ENCODE measurements around the gene KMO.

KMO gene

GRCh38 chr1:241639623-241640148, 107.5 kb downstream of the KMO start:
- H3K4me3 Mint-ChIP-seq = peak overlapping the region; percentile 81
- H3K27me3 Mint-ChIP-seq = no peaks in the 10 kb centered on the region
- H3K27ac Mint-ChIP-seq (ENCODE audit: low read depth) = peak overlapping the region; percentile 15
- DNase-seq (ENCODE audit: low spot score in 2 of 2) (no peak), ATAC-seq (replicated peaks; ENCODE audit: extremely low read depth, poor library complexity, severe bottlenecking) (peak; percentile 55)
- no peaks in the 10 kb centered on the region for H3K9me3 Mint-ChIP-seq
- peaks cover 28% of the 10 kb centered on the region for H3K4me1 Mint-ChIP-seq
- H3K36me3 Mint-ChIP-seq (ENCODE audit: insufficient read depth) = peaks cover 10% of the 10 kb centered on the region

- no peaks in the 10 kb centered on the region for H3K27me3 Mint-ChIP-seq
- H3K27ac Mint-ChIP-seq (ENCODE audit: low read depth) = peak within 1 kb of the TSS; percentile 66
- H3K4me3 Mint-ChIP-seq = peak within 1 kb of the TSS; percentile 81
These were observed 108.1 kb downstream of the KMO start, which contains the start of the genes CHML and OPN3 for GRCh38 chr1:241640149-241640866. Gene CHML (minus strand): TSS chr1:241640369. CDS start chr1:241635766, 4,603 bp downstream. Gene OPN3 (minus strand): TSS chr1:241640369. CDS start chr1:241640254, 115 bp downstream.

GRCh38 chr1:241640867-241641622, 108.9 kb downstream of the KMO start:
- Mint-ChIP-seq H3K4me1 (peaks cover 28% of the 10 kb centered on the region), H3K9me3 (no peaks in the 10 kb centered on the region), H3K27ac (ENCODE audit: low read depth) (peak overlapping the region; percentile 66), H3K27me3 (no peaks in the 10 kb centered on the region), H3K4me3 (peak overlapping the region; percentile 81), H3K36me3 (ENCODE audit: insufficient read depth) (peaks cover 6% of the 10 kb centered on the region)
- no peak for DNase-seq (ENCODE audit: low spot score in 2 of 2)
- ATAC-seq (replicated peaks; ENCODE audit: extremely low read depth, poor library complexity, severe bottlenecking) = no peak

More at GRCh38 chr1:241640149-241640866, 108.1 kb downstream of the KMO start, which contains the start of the genes CHML and OPN3:
- ATAC-seq (replicated peaks; ENCODE audit: extremely low read depth, poor library complexity, severe bottlenecking) (peak; percentile 92), DNase-seq (ENCODE audit: low spot score in 2 of 2) (peak; percentile 65 to 70)
- Mint-ChIP-seq H3K9me3 (no peaks in the 10 kb centered on the region), H3K36me3 (ENCODE audit: insufficient read depth) (peaks cover 8% of the 10 kb centered on the region), H3K4me1 (peaks cover 28% of the 10 kb centered on the region)

GRCh38 chr1:241641773-241642592, 109.8 kb downstream of the KMO start:
- DNase-seq (ENCODE audit: low spot score in 2 of 2) = no peak
- no peak overlapping the region for H3K27ac Mint-ChIP-seq (ENCODE audit: low read depth)
- no peak for ATAC-seq (replicated peaks; ENCODE audit: extremely low read depth, poor library complexity, severe bottlenecking)
- no peaks in the 10 kb centered on the region for H3K9me3 Mint-ChIP-seq
- H3K4me1 Mint-ChIP-seq = peaks cover 28% of the 10 kb centered on the region
- peaks cover 6% of the 10 kb centered on the region for H3K36me3 Mint-ChIP-seq (ENCODE audit: insufficient read depth)
- H3K4me3 Mint-ChIP-seq = no peak overlapping the region
- no peaks in the 10 kb centered on the region for H3K27me3 Mint-ChIP-seq

DNA sequence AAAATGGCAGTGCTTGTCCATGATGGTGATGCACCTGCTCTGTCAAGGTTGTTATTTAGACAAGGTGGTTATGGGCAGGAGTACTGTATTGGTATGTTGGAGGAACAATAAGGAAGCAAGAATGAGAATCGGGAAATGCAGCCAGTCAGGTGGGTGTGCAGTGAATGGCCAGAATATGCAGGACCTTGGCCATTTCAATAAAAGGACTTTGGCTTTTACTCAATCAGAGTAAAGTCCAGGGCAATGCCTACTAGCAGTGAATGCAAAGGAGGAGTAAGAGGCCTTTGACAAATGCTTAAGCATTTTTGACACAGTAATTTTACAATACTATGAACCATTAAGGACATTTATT, 110.4 kb downstream of the KMO start:
- Mint-ChIP-seq H3K27ac (ENCODE audit: low read depth) (no peak overlapping the region), H3K27me3 (no peaks in the 10 kb centered on the region), H3K4me3 (no peak overlapping the region), H3K36me3 (ENCODE audit: insufficient read depth) (peaks cover 6% of the 10 kb centered on the region), H3K9me3 (no peaks in the 10 kb centered on the region), H3K4me1 (peaks cover 23% of the 10 kb centered on the region)
- DNase-seq (ENCODE audit: low spot score in 2 of 2) = no peak
- no peak for ATAC-seq (replicated peaks; ENCODE audit: extremely low read depth, poor library complexity, severe bottlenecking)

DNA sequence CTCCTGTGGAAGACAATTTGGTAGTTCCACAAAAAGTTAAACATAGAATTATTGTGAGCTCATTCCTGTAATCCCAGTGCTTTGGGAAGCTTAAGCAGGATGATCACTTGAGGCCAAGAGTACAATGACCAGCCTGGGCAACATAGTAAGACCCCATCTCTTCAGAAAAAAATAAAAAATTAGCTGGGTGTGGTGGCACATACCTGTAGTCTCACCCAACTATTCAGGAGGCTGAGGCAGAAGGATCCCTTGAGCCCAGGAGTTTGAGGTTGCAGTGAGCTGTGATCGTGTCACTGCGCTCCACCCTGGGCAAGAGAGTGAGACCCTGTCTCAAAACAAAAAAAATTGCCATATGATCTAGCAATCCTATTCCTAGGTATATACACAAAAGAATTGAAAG, 112.1 kb downstream of the KMO start:
- H3K4me3 Mint-ChIP-seq = no peak overlapping the region
- no peak overlapping the region for H3K27ac Mint-ChIP-seq (ENCODE audit: low read depth)
- no peak for ATAC-seq (replicated peaks; ENCODE audit: extremely low read depth, poor library complexity, severe bottlenecking)
- peaks cover 6% of the 10 kb centered on the region for H3K36me3 Mint-ChIP-seq (ENCODE audit: insufficient read depth)
- no peaks in the 10 kb centered on the region for H3K9me3 Mint-ChIP-seq
- no peaks in the 10 kb centered on the region for H3K27me3 Mint-ChIP-seq
- peaks cover 8% of the 10 kb centered on the region for H3K4me1 Mint-ChIP-seq
- no peak for DNase-seq (ENCODE audit: low spot score in 2 of 2)

DNA sequence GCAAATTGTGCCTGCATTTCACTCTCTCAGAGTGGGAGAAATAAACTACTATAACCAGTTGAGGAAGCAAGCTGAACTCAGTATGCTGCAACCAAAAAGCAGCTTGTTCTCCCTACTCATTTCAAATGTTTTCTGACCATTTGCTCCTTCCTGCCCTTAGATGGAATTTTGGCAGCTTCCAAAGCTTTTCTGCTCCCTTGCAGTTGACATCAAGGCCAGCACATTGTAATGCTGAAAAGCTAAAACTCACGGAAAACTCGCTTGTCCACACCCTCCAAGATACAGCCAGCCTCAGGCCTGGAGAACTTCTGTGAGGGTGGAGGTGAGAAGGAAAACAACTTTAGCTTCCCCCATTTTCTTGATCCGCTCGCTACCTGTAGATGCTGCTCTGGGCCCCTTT, 113.0 kb downstream of the KMO start:
- H3K27ac Mint-ChIP-seq (ENCODE audit: low read depth) = no peak overlapping the region
- DNase-seq (ENCODE audit: low spot score in 2 of 2) (no peak), ATAC-seq (replicated peaks; ENCODE audit: extremely low read depth, poor library complexity, severe bottlenecking) (no peak)
- H3K36me3 Mint-ChIP-seq (ENCODE audit: insufficient read depth) = peaks cover 4% of the 10 kb centered on the region
- no peaks in the 10 kb centered on the region for H3K27me3 Mint-ChIP-seq
- no peaks in the 10 kb centered on the region for H3K9me3 Mint-ChIP-seq
- peaks cover 5% of the 10 kb centered on the region for H3K4me1 Mint-ChIP-seq
- no peak overlapping the region for H3K4me3 Mint-ChIP-seq

Measured in central memory CD8-positive, alpha-beta T cell (primary cell).